ENCODE results near the gene AKAP8L. TPM values are rescaled to one million over a fixed set of nuclear protein-coding genes. Genes with fewer than 3 reads are reported as not detected.

AKAP8L gene
- total and polyA plus RNA-seq, 2 of the 8 experiments (the other 6 are each of a cell fraction or from before 2014, with no cell fraction given) = 75.1 to 138 TPM

DNA sequence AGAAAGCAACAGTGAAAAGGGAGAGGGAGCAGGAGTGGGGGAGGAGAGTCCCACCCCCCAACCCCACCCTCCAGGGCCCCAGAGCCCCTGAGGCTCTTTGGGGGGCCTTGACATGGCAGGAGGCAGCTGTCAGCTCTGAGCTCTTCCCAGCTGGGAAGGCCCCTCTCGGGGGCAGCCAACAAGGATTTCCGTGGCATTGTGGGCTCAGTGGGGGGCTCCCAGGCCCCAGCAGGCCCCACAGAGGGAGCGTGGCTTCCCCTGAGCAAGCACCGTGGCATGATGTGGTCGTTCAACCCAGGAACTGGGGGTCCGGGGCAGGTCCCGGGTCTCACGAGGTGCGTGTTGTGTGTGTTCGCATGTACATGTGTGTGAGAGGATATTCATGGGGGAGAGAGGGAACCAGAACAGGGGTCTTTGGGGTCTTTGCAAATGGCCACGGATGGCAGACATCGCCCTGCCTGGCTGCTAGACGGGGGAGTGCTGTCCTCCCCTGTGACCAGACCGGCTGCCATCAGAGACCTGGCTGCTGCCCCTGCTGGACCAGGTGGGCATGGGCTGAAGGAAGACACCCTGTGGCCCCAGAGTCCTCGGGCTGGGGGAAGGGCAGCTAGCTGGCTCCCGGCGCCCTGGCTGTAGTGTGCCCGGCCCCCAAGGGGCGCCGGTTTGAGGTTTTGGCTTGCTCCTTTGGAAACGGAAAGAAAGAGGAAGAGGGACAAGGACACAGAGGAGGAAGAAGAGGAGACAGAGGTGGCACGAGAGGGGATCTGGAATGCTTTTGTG, 3.7 kb upstream of the AKAP8L start:
- no peak overlapping the region for H2BK20ac ChIP-seq (ENCODE audit: low read length)
- H4K8ac ChIP-seq (ENCODE audit: extremely low read depth, insufficient read depth, low read length) = 0 out of 2 replicates have a peak overlapping the region, but pooled peaks have one; percentile 59
- peaks cover 3 to 4% of the 10 kb centered on the region in 2 experiments; a peak in 1 of 4 replicates for H3K9me3 ChIP-seq (ENCODE audit: insufficient read depth in 2 of 2, low read depth in 1 of 2, low read length in 1 of 2)
- H4K20me1 ChIP-seq (replicated peaks in 1 of 2; ENCODE audit: control insufficient read depth in 1 of 2, insufficient read depth in 2 of 2, low read length in 2 of 2) = peaks cover 2 to 11% of the 10 kb centered on the region in 2 experiments
- H3K4me2 ChIP-seq (ENCODE audit: insufficient read depth in 1 of 2, low read depth in 2 of 2, low read length in 2 of 2) = no peak overlapping the region
- CTCF ChIA-PET (ENCODE audit: partially characterized antibody) = interaction anchor here (0.9 to 5.1 kb wide), 6 partner anchors 7 to 133 kb away, joined by 3 to 48 read pairs (median 23); no protein-coding TSS in a partner anchor
- H4K5ac ChIP-seq (ENCODE audit: insufficient read length, low read depth, low read length) = no peak overlapping the region
- H2BK15ac ChIP-seq (ENCODE audit: low read length) = no peak overlapping the region
- H3K56ac ChIP-seq (replicated peaks; ENCODE audit: insufficient read length, low read depth, low read length) = no peak overlapping the region
- H2BK5ac ChIP-seq (ENCODE audit: low read depth, low read length) = no peak overlapping the region
- peaks cover 4% of the 10 kb centered on the region; the same call in 1 of the 2 replicates for H3K23me2 ChIP-seq (ENCODE audit: low read depth, low read length)
- H3K36me3 ChIP-seq (ENCODE audit: control insufficient read depth in 2 of 4, insufficient read depth in 4 of 4, low read length in 3 of 4) = peaks cover 2 to 44% (median 21%) of the 10 kb centered on the region in 4 experiments; a peak in 6 of 8 replicates
- H3K27me3 ChIP-seq (replicated peaks in 1 of 4; ENCODE audit: control insufficient read depth in 3 of 4, extremely low read depth in 1 of 4, insufficient read depth in 3 of 4, low read length in 3 of 4) = no peaks in the 10 kb centered on the region
- no peak for DNase-seq (ENCODE audit: low read depth in 1 of 2, low spot score in 2 of 2)
- POLR2A ChIA-PET (ENCODE audit: partially characterized antibody) = interaction anchor here (6.0 to 6.1 kb wide), 2 partner anchors 7 to 12 kb away, joined by 58 to 71 read pairs; no protein-coding TSS in a partner anchor
- no peak for FAIRE-seq
- H2BK120ac ChIP-seq (replicated peaks; ENCODE audit: low read depth, low read length) = no peak overlapping the region
- H3K4me3 ChIP-seq (ENCODE audit: extremely low read depth in 1 of 4, insufficient read depth in 2 of 4, low read depth in 3 of 4, low read length in 4 of 4) = no peak overlapping the region
- H2BK12ac ChIP-seq (ENCODE audit: low read depth, low read length) = no peak overlapping the region
- H3K9ac ChIP-seq (replicated peaks in 1 of 4; ENCODE audit: extremely low read depth in 1 of 4, low read depth in 3 of 4, low read length in 3 of 4) = no peak overlapping the region
- no peak overlapping the region for H3K23ac ChIP-seq (ENCODE audit: insufficient read length)
- H3K4me1 ChIP-seq (replicated peaks in 1 of 4; ENCODE audit: control insufficient read depth in 3 of 4, insufficient read depth in 4 of 4, low read length in 3 of 4) = peaks cover 0 to 3% (median 2%) of the 10 kb centered on the region in 4 experiments; a peak in 5 of 7 replicates
- peaks cover 8 to 13% of the 10 kb centered on the region in 2 experiments for H3K79me2 ChIP-seq (ENCODE audit: control insufficient read depth in 1 of 2, insufficient read depth in 2 of 2, low read length in 2 of 2)
- H3K4ac ChIP-seq (replicated peaks; ENCODE audit: insufficient read length, low read depth, low read length) = no peak overlapping the region
- H4K91ac ChIP-seq (replicated peaks; ENCODE audit: insufficient read length, low read length) = no peak overlapping the region
- H3K79me1 ChIP-seq (ENCODE audit: low read depth, low read length) = peaks cover 1% of the 10 kb centered on the region; the same call in 1 of the 2 replicates
- no peak overlapping the region for H3K27ac ChIP-seq (ENCODE audit: low read depth, low read length)
- H3K14ac ChIP-seq (ENCODE audit: insufficient read length) = no peak overlapping the region
- no peak for TF ChIP-seq JUN (IDR thresholded peaks at IDR 0.05; ENCODE audit: low read depth, low read length)
- TF ChIP-seq, protein P1, sequence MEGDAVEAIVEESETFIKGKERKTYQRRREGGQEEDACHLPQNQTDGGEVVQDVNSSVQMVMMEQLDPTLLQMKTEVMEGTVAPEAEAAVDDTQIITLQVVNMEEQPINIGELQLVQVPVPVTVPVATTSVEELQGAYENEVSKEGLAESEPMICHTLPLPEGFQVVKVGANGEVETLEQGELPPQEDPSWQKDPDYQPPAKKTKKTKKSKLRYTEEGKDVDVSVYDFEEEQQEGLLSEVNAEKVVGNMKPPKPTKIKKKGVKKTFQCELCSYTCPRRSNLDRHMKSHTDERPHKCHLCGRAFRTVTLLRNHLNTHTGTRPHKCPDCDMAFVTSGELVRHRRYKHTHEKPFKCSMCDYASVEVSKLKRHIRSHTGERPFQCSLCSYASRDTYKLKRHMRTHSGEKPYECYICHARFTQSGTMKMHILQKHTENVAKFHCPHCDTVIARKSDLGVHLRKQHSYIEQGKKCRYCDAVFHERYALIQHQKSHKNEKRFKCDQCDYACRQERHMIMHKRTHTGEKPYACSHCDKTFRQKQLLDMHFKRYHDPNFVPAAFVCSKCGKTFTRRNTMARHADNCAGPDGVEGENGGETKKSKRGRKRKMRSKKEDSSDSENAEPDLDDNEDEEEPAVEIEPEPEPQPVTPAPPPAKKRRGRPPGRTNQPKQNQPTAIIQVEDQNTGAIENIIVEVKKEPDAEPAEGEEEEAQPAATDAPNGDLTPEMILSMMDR (IDR thresholded peaks at IDR 0.05; ENCODE audit: control extremely low read depth in 1 of 3, insufficient read depth in 1 of 3, low read depth in 1 of 3, low read length in 3 of 3) = peak in 1 of 3 experiments; percentile 11; a peak in 1 of 4 replicates
- H2AK5ac ChIP-seq (ENCODE audit: low read depth, low read length) = no peak overlapping the region
- no peak overlapping the region for H3K18ac ChIP-seq (ENCODE audit: extremely low read depth, low read length)
- no peak overlapping the region for H2AFZ ChIP-seq (ENCODE audit: low read length)
- WGBS, 2 experiments (ENCODE audit: extremely low coverage in 1 of 2, insufficient coverage in 1 of 2, insufficient read length in 1 of 2, insufficient replicate concordance in 2 of 2, low coverage in 1 of 2, low lambda C conversion rate in 2 of 2, missing lambda C conversion rate in 1 of 2) = 96% methylated on average over 17 of the region's 22 CpGs; no CpG with 5 or more reads in 1 of the 2 experiments

All from H1 (cell line).